Measurements from ENCODE around the gene TPK1. TPM values are rescaled to one million over a fixed set of nuclear protein-coding genes. Genes with fewer than 3 reads are reported as not detected.

TPK1 gene
- total RNA-seq, 1 donor from 2014 or later: 2.2 TPM

- no peak for DNase-seq (ENCODE audit: low read depth)
- no peak for TF ChIP-seq CTCF (conservative IDR thresholded peaks at IDR 0.05; ENCODE audit: low read depth, low read length)
- H3K4me3 ChIP-seq (ENCODE audit: low read depth, low read length): no peak overlapping the region
These were observed 206.3 kb downstream of the TPK1 start for GRCh38 chr7:144629598-144629997.

GRCh38 chr7:144629011-144629410, 206.8 kb downstream of the TPK1 start:
- DNase-seq (ENCODE audit: low read depth): no peak
- no peak for TF ChIP-seq CTCF (conservative IDR thresholded peaks at IDR 0.05; ENCODE audit: low read depth, low read length)
- H3K4me3 ChIP-seq (ENCODE audit: low read depth, low read length): no peak overlapping the region

GRCh38 chr7:144628176-144628575, 207.7 kb downstream of the TPK1 start:
- H3K4me3 ChIP-seq (ENCODE audit: low read depth, low read length): no peak overlapping the region
- DNase-seq (ENCODE audit: low read depth): no peak
- TF ChIP-seq CTCF (conservative IDR thresholded peaks at IDR 0.05; ENCODE audit: low read depth, low read length): no peak

- no peak for DNase-seq (ENCODE audit: low read depth)
- TF ChIP-seq CTCF (conservative IDR thresholded peaks at IDR 0.05; ENCODE audit: low read depth, low read length): no peak
- H3K4me3 ChIP-seq (ENCODE audit: low read depth, low read length): no peak overlapping the region
These were observed 213.1 kb downstream of the TPK1 start for GRCh38 chr7:144622745-144623144.

GRCh38 chr7:144606261-144606660, 229.6 kb downstream of the TPK1 start:
- no peak for TF ChIP-seq CTCF (conservative IDR thresholded peaks at IDR 0.05; ENCODE audit: low read depth, low read length)
- DNase-seq (ENCODE audit: low read depth): no peak
- no peak overlapping the region for H3K4me3 ChIP-seq (ENCODE audit: low read depth, low read length)

- DNase-seq (ENCODE audit: low read depth): no peak
- no peak for TF ChIP-seq CTCF (conservative IDR thresholded peaks at IDR 0.05; ENCODE audit: low read depth, low read length)
These were observed 238.9 kb downstream of the TPK1 start for GRCh38 chr7:144596953-144597352.

GRCh38 chr7:144594580-144594979, 241.3 kb downstream of the TPK1 start:
- TF ChIP-seq CTCF (conservative IDR thresholded peaks at IDR 0.05; ENCODE audit: low read depth, low read length): no peak

More at GRCh38 chr7:144596953-144597352, 238.9 kb downstream of the TPK1 start:
- no peak overlapping the region for H3K4me3 ChIP-seq (ENCODE audit: low read depth, low read length)

More at GRCh38 chr7:144594580-144594979, 241.3 kb downstream of the TPK1 start:
- no peak overlapping the region for H3K4me3 ChIP-seq (ENCODE audit: low read depth, low read length)
- DNase-seq (ENCODE audit: low read depth): no peak

Data from epithelial cell of proximal tubule (primary cell).